HG02970 (cell line): ENCODE measurements around the gene SLC35G4.
"Not testable (repeated sequence)": the region's sequence is repeated elsewhere in the genome, so short reads cannot be mapped to it uniquely, and the experiment has no call there.

Experiments
- ATAC-seq: cut with Tn5 transposase; IDR thresholded peaks from one replicate; pipeline ENCODE4 v1.9.1; 2021; ENCODE audit warnings: mild to moderate bottlenecking, moderate library complexity, moderate number of reproducible peaks; ENCODE audit not compliant: unreplicated experiment, low FRiP score

SLC35G4 gene

DNA sequence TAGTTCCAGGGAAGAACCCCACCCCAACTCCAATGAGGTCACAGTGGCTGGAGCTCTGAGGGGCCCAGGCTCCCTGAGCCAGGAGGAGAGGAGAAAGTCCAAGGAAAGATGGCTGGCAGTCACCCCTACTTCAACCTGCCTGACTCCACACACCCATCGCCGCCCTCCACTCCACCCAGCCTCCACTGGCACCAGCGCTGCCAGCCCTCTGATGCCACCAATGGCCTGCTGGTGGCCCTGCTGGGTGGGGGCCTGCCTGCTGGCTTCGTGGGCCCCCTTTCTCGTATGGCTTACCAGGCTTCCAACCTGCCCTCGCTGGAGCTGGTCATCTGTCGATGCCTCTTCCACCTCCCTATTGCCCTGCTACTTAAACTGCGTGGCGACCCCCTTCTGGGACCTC lies at the start of gene SLC35G4:
Gene SLC35G4 (plus strand): TSS at position 109 of the 400 bp plus-strand sequence. CDS start 0 bp downstream, at position 109.
- not testable (repeated sequence) for ATAC-seq

DNA sequence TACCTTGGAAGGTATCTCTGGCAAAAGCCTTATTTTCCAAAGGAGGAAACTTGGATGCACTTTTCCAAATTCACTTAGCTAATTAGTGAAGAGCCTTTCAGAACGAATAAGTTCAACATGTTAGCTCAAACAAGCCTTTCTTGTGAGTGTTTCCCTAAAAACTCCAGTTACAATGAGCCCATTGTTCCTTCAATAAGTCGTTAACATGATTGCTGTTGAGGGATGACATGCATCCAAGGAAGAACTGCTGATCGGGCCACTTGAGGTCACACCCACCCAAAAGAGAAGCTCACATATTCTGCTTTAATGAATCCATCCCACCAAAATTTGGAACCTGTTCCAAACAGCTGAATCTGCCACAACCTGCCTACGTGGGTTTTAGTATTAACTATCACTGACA lies 48.1 kb upstream of the SLC35G4 start:
- ATAC-seq, result no peak

DNA sequence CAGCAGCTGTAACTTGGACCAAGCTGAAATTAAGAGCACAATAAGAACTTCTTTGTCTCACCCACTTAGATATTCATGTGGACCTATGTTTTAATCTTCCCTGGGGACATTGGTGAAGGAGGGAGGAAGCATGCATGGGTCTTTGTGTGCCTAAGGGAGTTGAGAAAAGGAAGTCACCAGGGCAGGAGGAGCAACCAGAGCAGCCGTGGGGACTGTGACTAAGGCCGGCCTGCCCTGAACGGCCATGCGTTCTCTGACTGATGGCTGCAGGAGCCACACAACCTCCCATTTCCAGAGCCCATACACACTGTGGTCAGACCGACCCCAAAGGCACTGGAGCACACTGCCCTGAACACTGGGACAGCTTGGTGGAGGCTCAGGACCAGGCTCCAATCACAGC lies 43.7 kb upstream of the SLC35G4 start:
- ATAC-seq, result no peak

DNA sequence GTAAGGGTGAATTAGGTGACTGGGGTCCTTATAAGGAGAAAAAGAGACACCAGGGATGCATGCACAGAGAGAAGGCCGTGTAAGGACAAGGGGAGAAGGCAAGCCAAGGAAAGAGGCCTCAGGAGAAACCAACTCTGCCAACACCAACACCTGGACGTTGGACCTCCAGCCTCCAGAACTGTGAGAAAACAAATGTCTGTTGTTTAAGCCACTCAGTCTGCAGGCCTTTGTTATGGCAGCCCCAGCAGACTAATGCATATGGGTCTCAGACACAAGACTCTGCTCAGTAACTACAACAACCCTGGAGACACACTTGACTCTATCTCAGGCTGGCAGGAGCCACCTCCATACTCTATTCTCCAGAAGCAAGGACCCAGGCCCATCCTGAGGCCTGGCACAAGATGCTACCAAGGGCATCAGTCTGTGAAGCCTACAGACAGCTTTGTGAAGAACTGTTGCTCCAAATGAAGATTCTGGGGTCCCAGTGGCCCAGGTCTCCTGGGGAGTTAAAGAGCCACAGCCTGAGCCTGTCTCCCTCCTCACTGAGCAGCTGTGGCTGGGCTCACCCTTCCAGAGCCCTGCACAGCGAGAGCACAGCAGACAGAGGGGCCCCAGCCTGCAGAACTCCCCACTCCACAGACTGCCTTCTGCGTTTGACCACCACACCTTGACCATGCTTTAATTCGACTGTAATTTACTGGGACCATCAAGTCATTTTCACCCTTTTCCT lies 43.0 kb upstream of the SLC35G4 start:
- no peak for ATAC-seq

DNA sequence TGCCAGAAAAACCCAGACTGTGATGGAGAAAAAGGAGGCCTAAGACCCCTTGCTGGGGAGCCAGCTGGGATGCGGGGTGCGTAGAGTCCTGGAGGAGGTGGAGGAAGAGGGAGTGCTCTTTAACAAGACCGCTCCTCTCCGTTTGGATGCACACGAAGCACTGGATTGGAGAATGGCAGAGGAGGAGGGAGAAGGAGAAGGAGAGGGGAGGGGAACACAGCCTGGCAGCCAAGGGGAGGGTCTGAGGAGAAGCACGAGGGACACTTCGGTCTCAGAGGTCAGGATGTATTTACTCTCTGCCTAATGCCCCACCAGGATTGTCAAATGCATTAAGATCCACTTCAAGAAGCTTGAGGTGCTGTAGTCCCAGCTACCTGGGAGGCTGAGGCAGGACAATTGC lies 42.0 kb upstream of the SLC35G4 start:
- no peak for ATAC-seq

DNA sequence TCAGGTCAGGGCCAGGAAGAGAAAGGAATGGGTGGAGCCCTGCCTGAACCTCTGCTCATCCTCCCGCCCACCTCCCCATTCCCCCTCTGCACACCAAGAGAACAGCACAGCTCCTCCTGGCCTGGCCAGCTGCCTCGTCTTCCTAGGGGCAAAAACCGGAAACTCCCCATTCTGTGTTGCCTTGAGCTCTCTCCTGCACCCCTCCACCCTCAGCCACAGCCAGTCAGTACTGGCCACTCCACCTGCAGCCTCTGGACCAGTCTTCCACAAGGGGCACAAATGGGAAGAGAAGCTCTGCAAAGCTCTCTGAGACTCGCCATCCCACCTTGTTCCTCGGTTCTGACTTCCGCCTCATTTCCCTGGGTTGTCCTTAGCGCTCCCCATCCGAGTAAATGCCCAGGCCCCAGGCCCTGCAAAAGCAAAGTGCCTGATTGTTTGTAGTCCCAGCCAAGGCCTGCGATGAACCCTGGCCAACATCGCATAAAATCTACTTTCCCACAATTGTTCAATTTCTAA lies 39.3 kb upstream of the SLC35G4 start:
- no peak for ATAC-seq

DNA sequence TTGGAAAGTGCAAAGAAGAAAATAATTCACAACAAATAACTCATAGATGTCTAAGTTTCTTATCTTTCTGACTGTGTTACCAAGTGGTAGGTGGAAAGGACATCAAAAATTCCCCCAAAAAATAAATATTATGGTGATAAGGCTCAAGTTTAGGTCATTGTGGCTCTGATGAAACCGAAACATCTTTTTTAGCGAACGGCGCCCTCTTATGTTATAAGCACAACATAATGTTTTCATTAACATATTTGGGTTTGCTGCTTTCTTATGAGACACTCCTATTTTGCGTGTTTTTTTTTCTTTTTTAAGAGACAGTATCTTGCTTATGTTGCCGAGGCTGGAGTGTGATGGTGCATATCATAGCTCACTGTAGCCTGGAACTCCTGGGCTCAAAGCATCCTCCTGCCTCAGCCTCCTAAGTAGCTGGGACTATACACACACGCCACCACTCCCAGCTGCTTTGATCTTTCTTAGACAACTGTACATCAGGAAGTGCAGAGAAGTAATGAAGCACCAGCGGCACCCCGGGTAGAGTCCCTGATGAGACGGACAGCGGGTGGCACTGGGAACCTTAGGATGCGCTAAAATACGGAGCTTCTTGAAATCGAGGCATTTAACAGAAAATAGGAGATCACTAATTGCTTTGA lies 38.5 kb upstream of the SLC35G4 start:
- ATAC-seq, result no peak

DNA sequence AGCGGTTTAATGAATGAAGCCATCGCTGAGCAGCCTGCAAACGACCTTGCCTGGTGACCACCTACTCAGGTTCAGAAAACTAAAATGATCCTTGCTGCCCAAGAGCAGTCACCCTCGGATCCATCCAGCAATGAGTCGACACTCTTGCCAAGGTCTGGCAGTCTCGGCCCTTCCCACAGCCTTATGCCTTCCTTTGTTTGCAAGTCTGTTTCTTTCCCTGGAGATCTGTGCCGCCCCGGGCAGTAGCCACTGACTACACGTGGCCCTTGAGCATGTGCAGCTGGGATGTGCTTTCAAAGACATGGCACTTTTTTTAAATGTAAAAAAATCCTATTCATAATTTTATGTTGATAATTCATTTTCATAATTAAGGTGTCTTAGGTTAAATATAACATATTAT lies 37.2 kb upstream of the SLC35G4 start:
- ATAC-seq, result no peak

DNA sequence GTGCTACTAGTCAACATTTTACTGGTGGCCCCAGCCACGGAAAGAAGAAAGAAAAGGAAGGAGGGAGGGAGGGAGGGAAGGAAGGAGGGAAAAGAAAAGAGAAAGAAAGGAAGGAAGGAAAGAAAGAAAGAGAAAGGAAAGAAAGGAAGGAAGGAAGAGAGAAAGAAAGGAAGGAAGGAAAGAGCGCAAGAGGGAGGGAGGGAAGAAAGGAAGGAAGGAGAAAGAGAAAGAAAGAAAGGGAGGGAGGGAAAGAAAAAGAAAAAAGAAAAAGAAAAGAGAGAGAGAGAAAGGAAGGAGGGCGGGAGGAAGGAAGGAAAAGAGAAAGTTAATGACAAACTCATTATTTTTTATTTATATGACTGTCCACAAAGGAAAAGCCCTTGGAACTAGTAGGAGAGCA lies 34.9 kb upstream of the SLC35G4 start:
- no peak for ATAC-seq

DNA sequence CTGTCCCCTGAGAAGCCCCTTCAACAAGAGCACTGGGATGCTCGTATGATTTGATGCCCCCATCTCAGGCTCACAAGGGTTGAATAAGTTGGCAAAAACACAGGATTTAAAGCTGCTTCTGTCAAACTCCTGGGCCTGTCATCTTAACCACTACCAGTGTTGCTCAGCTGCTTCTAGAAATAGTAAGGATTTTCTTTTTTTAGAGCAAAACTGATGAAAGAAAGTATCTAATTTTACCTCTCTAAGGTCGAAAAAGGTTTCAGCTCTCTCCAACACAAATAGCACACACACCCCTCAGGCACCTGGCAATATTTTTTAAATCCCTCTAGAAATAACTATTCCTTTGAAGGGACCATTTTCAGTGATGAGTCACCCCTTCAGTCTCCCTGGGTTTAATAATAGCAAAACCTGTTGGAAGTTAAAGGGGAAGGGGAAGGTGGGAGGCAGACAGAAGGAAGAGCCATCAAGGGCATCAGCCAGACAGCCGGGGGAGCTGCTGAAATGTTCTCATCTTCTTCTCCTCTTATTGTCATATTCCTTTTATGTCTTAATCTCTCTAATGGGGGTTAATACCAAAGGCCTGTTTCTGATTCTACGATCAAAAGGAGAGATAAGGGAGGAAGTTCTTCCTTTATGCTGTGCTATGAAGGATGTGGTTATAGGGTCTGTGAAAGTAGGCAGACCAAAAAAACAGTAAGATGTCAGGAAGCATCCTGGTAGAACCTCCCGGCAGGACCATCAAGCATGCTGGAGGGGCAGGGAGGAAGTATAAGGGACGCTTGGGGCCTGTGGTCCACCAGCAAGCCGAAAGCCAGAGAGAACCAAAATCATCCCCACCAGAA lies 31.9 kb upstream of the SLC35G4 start:
- no peak for ATAC-seq

DNA sequence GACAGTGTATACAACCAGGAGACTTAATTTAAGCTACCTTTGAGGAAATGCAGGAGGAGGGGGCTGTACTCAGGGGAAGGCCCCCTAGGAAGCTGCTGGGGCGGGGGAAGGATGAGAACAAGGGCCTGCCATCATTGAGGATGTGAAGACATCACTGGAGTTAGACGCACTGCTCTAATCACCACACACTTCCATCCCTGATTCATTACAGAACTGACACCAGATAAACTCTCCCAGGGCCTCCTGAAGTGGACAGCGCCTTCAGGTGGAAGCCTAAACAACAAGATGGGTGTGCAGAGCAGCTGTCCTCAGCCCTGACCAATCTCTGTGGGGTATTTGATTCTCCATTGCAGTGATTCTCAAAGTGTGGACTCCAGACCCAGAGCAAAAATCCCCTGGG lies 30.6 kb upstream of the SLC35G4 start:
- no peak for ATAC-seq

DNA sequence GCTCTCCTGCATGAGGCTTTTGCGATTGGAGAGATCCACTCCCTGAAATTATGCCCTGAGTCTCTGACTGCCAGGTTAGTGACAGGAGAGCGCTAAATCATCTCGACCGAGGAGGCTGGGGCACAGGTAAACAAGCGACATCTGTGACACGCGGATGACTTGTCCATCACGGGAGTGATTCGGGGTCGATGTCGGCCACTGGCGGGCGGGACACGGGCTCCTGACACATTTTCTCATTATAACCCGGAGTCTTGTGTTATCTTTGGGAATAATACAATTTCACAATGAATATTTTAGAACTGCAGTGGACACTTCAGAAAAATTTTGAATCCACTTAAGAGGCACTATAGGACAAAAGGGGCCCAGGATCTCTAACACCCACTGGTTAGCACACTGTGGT lies 29.5 kb upstream of the SLC35G4 start:
- no peak for ATAC-seq

DNA sequence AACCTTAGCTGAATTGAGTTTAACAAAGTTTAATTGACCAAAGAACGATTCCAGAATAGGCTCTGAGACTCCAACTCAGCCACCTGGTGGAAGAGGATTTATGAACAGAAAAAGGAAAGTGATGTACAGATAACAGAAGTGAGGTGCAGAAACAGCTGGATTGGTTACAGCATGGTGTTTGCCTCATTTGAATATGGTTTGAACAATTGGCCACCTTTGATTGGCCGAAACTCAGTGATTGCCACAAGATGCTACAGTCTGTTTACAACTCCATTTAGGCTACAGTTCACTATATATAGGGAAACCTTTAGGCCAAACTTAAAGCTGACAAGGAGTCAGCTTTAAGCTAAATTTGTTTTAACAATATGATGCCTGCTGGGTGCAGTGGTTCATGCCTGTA lies 28.1 kb upstream of the SLC35G4 start:
- ATAC-seq, result no peak

DNA sequence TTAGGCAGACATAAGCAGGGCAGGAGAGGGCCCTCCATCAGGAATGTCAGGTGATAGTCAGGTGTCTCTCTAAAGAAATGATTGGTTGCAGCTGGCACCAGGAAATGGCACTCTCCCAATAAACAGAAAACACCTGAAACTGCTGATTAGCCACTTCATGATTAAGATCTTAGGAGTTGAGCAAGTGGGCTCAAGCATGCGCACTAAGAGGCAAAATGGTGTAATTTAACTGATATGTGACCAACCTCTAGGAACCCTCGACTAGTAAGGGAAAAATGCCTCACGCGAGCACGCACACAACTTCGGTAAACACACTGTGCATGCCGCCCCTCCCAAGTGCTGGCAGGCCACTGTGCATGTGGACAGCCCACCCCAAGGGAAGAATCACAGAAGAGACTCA lies 23.8 kb upstream of the SLC35G4 start:
- no peak for ATAC-seq

DNA sequence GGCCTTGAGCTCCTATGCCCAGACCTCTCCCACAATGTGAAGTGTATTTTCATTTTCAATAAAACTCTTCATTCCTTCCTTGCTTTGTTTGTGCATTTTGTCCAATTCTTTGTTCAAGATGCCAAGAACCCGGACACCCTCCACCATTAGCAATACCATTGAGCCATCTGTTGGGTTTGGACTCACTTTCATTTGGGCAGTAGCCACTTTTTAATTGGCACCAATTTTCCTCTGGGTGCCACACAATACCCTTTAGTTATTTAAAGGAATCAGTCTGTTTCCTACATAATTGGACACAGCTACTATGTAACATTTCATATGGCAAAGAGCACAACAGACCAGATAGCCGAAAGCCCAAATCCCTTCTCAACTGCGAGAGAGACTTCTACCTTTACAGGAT lies 22.5 kb upstream of the SLC35G4 start:
- ATAC-seq, result no peak

DNA sequence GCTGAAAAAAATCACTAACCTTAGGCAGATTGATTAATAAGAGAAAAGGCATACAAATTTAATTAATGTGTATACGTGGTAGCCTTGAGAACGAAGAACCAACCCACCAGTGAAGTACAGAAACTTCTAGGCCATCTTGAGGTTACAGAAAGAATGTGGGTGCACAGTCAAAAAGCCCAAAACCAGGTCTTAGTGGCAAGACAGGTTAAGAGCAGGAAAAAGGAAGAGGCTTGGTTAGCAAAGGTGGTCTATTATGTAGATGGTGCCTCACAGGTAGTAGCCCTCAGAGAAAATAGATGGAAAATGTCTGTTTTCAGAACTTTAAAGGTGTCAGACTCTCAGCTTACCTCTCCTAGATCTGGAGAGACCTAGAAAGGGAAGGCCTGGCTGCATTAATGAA lies 22.0 kb upstream of the SLC35G4 start:
- ATAC-seq, result no peak

DNA sequence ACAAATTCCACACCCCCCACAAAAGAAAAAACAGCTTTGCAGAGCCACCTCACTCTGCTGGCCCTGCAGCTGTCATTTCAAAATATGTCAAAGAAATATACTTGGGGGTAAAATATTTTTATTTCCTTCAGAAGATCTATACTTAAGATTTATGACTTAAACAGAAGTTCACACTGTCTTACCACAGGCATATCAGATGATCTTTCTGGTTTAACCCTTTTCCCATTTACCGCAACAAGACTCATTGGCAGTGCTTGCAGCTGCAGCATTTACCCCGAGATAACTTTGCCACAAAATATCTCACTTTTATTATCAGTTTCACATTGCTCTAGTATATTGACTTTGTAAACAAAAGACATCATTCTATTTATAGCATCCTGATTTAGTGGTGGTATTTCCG lies 21.6 kb upstream of the SLC35G4 start:
- no peak for ATAC-seq

DNA sequence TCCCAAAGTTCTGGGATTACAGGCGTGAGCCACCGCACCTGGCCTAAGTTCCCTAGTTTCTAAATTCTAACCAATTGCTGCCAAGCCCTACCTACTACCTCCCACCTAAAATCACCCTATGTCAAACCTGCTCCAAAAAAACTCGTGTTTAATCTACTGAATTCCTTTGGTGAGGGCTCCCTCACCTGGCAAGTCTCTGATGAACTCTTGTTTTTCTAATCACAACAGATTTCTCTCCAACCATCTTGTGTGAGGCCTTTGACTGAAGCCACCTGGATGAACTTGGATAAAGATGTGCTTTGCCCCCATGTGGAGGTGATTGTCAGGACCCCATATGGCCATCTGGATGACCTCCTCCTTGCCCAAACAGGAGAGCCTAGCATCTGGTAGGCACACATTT lies 17.4 kb upstream of the SLC35G4 start:
- ATAC-seq, result no peak

DNA sequence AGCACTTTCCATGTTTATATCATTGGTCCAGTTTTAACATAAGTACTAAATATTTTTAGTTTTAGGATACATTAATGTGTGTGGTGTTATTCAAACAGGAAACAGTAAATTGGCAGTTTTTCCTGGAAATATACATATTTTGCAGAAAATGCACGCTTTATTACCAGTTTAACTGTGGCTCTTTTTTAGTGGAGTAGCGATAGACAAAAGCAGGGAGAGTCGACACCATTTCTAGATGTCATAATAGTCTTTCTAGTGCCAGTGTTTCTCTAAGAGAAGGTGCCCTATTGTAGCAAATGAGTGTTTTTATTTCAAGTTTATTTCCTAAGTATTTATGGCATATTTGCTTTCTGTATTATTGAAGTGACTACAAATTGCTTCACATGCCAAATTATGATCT lies 9.1 kb upstream of the SLC35G4 start:
- ATAC-seq, result no peak

DNA sequence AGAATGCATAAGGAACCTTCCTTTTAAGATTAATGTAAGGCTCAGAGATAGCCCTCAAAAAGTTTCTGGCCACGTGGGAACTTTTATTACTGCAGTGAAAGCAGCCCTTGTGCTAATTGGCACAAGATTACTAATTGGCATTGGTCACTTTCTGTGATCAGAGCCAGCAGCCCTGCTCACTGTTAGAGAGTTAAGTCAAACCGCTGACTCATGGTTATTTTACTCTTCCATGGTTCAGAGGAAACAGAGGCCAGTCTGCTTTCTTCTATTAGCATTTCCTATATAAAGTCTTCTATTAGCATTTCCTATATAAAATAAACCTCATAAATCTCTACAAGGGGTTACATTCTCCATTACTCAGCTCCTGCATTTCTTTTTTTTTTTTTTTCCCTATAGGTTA lies 1.5 kb upstream of the SLC35G4 start:
- no peak for ATAC-seq

DNA sequence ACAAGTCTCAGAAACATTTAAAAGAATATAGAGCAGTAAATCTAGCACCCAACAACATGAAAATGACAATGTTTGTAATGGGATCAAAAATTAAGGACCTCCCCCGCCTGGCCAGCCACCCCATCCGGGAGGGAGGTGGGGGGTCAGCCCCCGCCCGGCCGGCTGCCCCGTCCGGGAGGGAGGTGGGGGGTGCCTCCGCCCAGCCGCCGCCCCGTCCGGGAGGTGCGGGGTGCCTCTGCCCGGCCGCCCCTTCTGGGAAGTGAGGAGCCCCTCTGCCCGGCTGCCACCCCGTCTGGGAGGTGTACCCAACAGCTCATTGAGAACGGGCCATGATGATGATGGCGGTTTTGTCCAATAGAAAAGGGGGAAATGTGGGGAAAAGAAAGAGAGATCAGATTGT lies 778 bp upstream of the SLC35G4 start:
- not testable (repeated sequence) for ATAC-seq
